Right hindlimb (tissue), 1 donor: ENCODE data around the gene PHACTR3.

Experiments
- DNase-seq: peaks from one replicate; pipeline ENCODE4 v3.0.0-alpha.2; 2018

Gene PHACTR3

DNA sequence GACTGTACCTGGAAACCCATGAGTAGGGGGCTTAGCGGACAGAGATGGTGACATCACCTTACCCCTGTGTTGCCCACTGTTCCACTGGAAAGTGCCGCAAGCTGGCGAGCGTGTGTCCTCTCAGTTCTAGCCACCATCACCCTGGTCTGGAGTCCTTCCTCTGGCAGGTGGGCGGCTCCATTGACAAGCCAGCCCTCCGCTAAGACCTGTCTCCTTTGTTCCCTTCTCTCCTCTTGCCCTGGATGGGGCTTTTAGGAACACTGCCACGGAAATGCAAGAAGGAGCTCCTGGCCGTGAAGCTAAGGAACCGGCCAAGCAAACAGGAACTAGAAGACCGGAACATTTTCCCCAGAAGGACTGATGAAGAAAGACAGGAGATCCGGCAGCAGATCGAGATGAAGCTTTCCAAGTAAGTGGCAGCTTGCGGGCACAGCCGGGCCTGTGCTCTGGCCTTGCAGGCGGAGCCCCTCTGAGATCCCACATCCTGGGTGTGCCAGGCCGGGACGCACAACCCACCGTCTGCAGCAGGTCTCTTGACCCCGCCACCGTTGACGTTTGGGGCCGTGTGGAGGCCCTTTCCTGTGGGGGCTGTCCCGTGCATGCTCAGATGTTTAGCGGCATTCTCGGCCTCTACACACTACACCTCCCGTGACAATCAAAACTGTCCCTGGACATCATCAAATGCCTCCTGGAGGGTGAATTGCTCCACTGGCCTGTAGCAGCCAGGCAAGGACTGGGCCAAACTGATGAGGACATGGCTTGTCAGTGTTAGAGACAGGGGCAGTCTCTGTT lies 201.6 kb downstream of the PHACTR3 start:
- DNase-seq, result no peak

DNA sequence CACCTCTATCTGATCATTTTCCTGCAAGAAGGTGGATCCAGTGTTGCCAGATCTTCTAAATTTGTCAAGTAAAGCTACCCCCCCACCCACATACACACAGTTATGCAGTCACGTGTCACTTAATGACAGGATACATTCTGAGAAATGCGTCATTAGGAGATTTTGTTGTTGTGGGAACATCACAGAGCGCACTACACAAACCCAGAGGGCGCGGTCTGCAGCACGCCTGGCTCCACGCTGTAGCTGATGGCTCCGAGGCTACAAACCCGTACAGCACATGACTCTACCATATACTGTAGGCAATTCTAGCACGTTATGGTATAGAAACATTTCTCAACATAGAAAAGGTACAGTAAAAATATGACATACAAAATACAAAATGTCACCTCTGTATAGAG lies 202.2 kb downstream of the PHACTR3 start:
- no peak for DNase-seq

DNA sequence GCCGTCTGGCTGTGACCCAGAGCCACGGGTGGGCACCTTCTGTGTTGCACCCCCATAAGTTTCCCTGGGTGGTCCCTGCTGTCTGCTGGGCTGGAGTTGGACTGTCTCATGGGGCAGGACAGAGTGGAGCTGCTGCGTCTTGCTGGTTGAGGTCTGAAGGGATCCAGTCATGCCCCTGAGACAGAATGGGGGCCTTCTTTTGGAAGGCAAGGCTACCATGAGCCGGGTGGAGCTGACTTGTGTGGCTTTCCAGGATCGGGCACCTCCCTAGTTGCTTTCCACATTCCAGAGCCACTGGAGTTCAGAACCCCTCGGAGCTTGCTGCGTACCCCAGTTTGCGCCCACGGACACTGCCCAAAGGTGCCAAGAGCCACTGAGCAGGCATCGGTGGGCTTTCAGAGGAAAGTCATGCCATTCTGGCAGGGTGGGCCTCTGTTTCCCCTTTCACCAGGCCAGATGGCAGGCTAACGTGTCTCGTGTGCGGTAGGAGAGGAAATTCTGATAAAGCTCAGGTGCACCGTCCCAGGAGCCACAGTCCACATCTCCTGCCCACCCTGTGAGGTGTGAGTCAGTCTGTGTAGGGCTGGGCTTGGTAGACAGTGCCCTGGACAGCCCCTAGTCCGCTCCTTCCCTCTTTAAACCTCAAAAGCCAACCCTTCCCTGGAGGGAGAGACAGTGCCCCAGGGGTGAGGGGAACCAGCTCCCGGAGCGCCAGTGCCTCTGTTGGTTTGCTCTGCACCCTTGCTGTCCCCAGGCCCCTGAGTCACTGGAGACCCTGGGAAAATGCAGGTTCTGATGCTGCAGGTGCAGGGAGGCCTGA lies 203.8 kb downstream of the PHACTR3 start:
- no peak for DNase-seq

DNA sequence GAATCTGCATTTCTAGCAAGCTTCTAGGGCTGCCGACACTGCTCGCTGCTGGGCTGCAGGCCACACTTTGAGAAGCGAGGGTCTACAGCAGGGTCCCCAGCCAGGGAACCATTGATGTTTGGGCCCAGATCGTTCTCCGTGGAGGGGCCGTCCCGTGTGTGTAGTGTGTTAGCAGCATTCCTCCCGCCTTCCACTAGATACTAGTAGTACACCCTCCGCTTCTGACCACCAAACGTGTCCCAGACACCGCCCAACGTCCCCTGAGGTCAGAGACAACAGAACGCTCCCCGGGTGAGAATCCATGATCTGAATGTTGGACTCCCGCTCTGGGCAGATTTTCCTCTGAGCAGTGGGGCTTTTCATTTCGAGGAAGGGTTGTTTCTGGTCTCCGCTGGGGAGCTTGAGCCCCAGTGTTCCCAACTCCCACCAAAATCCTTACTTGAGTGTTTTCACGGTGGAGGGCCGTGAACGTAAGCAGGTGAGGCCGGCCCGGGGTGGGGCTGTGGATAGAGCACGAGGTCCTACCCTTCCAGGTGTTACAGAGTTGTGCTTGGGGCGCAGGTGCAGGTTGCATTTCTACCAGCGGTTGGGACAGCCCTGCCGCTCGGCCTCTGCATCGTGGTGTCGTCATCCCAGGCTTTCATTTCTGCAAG lies 204.5 kb downstream of the PHACTR3 start:
- DNase-seq, result no peak

DNA sequence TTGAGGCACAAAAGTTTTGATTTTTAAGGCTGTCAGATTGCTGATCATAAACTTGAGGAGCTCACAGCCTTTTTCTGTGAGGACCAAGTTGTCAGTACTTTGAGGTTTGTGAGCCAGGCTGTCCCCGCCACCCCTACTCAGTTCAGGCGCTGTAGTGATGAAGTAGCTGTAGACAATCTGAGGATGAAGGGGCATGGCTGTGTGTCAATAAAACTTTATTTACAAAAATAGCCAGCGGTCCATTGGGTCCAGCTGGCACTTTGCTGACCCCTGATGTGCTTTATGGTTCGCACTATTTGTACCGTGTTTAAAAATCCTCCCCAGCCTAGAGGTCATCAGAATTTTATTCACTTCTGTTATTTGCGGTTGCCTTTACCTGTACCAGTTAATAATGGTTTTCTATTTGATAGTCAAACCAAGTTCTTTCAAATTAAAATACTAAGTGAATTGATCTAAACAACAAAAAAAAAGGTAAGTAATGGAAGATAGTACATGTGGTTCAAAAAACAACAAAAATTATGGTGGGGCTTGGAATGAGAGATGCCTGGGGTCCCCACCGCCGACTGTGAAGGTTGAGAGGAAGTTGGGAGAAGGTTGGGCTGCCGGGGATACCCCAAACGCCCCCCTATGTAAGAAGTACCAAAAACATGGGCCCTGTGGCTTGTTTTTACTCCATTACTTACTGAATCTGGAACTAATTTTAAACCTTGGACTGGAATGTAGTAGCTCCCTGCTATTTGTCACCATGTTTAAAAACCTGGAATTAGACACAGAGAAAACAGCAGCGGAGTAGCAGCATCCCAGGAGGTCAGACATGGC lies 205.5 kb downstream of the PHACTR3 start:
- no peak for DNase-seq

DNA sequence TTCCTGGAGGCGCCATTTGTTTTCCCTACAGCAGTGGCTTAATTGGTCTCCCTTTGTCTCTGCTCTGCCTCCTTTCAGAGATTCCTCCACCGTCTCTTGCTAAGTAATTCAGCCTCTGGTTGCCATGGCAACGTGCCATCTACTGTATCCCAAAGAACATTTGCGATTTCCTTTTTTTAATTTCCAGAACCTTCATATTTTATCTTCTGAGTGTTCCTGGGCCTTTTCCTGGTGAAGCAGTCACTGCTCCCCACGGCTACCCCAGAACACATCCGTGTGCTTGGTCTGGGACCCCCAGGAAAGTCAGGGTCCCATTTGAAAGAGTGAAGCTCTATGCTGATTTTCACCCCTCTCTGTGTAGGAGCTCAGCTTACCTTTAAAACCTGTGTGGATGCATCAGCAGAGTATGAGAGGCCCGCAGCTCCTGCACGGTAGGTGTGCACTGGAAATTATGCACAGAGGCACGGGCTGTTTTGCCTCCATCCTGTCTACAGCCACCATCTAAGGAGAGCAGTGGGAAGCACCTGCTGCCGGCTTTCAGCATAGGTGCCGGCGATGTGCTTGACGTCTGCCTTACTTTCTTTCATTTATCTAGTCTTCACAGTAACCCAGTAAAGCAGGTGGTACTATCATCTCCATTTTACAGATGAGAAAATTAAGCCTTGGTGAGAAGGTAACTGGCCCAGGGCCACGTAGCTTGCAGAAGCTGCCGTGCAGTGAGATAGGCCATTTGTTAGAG lies 206.3 kb downstream of the PHACTR3 start:
- no peak for DNase-seq

DNA sequence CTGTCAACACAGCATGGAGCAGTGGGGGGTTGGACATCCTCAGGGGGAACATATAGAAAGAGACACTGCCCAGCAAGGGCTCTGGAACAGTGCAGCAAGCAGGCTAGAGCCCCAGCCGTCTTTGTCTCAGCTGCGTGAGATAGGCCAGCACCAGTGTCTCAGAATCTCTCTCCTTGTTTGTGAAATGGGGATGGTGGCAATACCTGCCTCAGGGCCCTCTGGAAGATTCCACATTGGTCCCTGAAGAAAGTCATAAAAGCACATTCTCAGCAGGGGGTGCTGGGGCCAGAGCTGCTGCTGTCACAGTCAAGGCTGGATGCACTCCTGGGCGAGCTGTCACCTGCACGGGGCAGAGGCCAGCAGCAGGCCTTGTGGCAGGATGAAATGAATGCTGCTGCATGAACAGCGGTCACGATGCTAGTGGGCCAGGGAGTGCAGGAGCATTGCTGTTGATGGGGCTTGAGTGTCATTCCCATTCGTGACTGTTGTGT lies 207.4 kb downstream of the PHACTR3 start:
- no peak for DNase-seq

DNA sequence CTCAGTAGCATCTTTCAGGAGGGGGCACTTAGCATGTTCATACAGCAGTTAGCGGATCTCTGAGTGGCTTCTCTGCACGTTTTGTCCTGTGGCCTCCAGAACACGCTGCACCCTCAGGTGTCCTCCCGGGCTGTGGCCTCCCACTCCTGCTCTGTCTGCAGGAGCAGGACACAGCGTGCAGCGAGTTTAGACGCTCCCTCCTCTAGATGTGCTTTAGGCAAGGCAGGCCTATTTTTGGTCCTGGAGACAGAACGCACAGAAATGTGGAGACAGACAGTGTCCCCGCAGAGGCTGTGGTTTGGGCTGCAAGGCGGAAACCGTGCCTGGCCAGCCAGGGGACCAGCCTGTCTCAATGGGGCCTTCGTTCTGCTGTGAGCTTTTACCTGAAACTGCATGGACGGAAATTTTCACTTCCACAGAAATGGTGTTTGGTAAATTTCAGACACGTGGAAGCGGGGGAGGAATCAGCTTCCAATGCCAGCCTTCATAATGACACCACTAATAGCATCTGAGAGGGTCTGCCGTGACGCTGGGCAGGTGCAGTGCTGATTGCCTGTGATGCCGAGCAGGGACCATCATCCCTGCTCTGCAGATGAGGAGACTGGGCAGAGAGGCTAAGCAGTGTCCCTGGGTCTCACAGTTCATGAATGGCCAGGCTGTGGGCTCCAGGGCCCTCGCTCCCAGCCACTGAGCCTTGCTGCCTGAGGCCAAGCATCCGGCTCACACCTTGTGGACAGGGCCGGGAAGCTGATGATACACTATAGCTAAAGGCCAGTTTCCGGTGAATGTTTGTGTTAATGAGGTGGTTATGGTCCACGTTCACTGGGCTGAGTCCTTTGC lies 208.2 kb downstream of the PHACTR3 start:
- DNase-seq, result no peak

DNA sequence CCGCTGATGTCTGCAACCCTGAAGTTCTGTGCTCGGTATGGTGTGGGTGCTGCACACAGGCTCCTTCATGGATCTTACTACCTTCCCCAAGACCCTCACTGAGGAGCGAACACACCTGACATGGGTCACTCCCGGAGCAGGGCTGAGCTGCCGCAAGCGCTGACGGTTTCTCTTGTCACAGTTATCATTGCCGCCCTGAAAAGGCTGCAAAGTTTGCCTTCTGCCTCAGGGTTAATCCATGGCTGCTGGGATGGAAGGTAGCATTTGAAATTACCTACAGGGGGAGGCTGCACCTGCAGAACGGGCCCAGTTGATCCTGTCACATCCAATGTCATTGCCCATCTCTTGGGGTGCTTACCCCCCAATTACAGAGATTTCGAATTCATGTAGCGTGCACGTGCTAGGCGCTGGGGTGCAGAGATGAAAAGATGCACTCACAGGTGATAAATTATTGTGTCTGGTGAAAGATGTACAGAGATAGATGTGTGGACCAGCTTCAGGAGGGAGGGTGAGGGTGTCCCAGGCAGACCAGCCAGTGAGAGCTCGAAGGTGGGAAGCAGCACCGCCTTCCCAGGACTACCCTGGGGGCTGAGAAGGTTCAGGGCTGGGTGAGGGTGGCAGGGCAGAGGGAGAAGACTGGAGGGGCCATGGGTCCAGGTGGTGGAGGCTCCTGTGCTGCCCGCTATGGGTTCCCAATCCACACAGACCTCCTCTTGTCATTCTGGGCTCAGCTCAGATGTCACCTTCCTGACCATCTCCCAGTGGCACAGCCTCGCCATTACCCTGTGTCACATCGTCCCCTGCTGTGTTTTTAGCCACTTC lies 209.0 kb downstream of the PHACTR3 start:
- DNase-seq, result no peak

DNA sequence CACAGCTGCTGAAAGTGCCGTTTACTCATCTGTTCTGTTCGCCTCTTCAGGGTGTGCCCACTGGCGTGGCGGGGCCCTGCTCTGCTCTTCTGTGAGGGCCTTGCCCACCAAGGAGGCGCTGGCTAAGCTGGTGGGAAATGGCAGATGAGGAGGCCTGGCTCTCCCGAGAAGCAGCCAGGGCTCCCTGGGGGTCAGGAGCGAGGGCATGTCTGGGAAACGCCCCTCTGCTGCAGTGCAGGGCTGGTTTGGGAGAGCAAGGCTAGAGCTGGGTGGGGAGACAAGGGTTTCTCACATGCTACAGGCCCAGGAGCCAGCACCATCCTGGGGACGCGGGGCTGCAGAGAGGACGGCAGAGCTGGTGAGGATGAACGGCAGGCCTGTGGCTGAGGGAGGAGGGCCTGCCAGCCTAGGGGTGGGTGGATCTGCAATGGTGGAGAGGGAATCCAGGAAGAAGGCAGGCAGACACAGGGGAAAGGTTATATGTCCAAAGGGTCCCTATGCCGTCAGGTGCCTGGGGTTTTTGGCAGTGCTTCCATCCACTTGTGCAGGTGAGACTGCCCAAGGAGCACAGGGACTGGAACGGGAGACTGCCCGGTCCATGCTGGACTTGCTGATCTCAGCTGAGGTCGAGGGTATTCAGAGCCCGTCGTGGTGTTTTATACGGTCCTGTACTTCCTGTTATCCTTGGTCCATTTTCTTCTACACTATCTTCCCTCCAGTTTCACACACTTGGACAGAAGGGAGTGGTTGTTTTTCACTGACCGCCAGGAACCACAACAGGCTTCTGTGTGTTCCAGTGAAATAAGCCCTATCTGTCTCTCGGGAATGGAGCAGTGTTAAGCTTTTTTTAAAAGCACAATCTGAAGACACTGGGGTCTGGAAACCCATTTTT lies 209.9 kb downstream of the PHACTR3 start:
- no peak for DNase-seq

DNA sequence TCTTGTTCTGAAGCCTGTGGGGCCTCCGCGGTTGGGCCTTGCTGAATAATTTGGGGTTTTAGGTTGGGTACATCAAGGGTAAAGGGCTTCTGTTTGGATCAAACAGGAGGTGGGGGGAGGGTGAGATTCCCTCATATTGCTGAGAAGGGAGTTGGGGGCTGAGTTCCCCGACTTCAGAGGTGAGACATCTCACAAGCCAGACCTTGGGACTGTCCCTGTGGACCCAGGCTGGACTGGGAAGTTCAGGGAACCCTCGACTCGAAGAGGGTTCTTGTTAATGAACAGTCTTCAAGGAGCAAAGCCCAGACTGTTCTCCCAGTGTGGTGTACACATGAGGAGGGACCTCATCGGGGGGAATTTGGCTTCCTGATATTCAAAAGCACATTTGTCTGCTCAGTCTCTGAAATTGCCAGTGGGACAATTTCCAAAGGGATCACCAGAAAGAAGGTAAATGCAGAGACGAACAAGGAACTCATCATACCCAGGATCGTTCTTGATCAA lies 210.6 kb downstream of the PHACTR3 start:
- no peak for DNase-seq

DNA sequence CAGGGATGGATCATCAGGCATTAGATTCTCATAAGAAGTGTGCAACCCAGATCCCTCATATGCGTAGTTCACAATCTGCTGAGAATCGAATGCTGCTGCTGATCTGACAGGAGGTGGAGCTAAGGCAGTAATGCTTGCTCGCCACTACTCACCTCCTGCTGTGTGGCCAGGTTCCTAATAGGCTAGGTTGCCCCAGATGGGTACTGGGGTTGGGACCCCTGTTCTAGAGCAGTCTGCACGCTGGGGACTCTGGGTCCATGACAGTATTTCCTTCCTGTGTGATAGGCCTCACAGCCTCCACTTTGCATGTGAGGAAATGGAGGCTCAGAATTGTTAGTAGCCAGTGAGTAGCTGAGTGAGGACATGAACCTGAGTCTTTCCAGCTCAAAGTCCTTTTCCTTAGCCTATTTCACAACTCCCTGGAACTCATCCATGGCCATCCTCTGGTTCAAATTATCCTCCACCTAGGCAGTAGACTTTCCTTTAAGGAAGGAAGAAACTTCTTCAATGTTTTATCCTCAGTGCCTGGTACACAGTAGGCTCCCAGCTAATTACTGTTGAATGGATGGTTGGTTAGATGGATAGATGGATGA lies 211.9 kb downstream of the PHACTR3 start:
- DNase-seq, result no peak

DNA sequence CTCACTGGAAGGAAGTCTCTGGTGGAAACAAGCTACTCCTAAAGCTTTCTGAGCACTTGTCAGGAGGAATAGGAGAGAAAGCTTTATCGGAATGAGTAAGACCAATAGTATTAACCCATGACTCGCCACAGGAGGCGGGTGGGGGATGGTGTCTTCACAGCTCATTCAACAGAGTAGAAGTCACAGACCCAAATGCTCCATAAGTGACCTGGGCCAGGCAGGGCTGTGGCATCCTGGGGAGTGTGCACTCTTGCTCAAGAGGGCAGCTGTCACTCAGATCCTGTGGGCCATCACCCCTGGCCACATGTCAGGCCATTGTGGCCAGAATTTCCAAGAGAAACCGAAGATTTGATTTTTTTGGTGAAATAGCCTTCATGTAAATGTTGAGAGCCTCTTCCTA lies 213.1 kb downstream of the PHACTR3 start:
- no peak for DNase-seq

DNA sequence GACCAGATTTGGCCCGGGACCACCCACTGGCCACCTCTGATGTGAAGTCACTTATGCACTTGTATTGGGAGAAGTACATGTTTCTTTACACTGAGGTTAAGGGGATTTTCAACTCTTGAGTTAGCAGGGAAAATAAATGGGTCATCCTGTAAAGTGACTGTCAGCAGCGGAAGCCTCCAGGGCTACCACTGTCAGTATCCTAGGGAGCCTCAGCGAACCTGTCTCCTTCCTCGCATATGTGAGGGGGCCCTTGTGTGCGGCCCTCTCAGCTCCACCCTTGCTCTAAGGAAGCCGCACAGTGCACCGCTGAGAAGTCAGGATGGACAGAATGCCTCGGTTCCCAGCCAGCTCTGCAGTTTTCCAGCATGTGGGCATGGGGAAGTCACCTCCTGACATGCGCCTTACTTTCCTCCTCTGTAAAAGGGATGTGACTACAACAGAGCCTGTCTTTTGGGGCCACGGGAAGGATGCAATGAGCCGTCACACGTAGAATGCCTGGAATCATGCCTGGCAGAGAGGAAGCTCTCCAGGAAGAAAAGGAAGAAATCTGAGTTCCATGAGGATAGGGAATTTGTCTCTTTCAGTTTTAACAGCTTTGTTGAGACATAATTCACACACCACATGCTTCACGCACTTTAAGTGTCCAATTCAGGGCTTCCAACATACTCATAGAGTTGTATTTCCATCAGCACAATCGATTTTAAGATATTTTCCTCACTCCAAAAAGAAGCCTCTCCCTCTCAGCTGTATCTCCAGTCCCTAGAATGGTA lies 213.7 kb downstream of the PHACTR3 start:
- no peak for DNase-seq

DNA sequence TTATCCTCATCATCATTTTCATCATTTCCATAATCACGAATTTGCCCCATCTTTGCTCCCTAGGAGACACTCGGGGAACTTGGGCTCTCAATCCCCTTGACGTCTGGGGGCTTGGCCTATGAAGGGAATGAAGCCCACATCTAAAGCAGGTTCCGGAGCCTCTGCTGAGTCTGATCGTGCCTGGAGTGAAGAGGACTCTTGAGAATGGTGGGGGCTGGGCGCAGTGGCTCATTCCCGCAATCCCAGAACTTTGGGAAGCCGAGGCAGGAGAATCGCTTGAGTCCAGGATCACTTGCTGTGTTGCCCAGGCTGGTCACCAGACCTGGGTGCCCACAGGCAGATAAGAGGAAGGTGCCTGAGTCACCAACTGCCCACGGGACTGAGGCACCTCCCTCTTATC lies 214.6 kb downstream of the PHACTR3 start:
- no peak for DNase-seq

DNA sequence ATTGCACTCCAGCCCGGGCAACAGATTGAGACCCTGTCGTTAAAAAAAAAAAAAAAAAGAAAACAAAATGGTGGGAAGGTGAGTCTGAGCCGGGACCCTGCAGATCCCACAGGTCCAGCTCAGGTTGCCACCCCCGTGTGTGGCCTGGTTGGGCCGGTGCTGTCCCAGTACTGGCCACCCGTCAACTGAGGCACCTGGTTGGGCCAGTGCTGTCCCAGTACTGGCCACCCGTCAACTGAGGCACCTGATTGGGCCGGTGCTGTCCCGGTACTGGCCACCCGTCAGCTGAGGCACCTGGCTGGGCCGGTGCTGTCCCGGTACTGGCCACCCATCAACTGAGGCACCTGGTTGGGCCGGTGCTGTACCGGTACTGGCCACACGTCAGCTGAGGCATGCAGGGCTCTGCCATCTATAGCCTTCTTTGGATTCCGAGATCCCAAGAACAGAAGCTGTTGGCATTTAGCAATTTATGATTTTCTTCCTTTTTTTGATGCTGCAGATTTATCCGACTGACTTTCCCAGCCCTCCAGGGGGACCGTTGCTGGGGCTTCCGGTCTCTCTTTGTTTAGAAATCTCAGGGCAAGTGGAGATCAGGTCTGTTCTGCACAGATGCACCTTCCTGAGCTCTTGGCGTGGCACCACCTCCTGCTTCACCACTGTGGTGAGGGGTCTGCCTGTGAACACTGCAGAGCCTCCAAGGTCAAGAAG lies 215.3 kb downstream of the PHACTR3 start:
- no peak for DNase-seq
